SK-MEL-5 (cell line): ENCODE data around the gene PCNX3. TPM values are rescaled to one million over a fixed set of nuclear protein-coding genes. Genes with fewer than 3 reads are reported as not detected.

ENCODE experiments used
- DNase-seq: peaks from one replicate; pipeline ENCODE4 v3.0.0-alpha.2; 2016; ENCODE audit warnings: low read depth, low spot score
- in situ Hi-C: cut with HindIII; loops from 2 replicates; pipeline ENCODE4 v1.10.0; 2016; ENCODE audit warnings: low sequenced_read_pairs, high pct_unique_total_duplicates, low pct_unique_long_range_greater_than_20kb
- total RNA-seq: library from RNA; depleted of rRNA; stranded (reverse); fragments of >200 nt; shearing (Covaris generic); gene quantifications from 2 replicates; pipeline ENCODE4 v1.2.3, GENCODE V29; 2014

PCNX3 gene
- total RNA-seq, 1 experiment from 2014 or later: 11.3 TPM

- DNase-seq: no peak
- in situ Hi-C loops: no loop called here
Measured at GRCh38 chr11:65592858-65593517, 22.6 kb upstream of the PCNX3 start.

GRCh38 chr11:65593518-65594414 is 21.8 kb upstream of the PCNX3 start:
- in situ Hi-C loops: no loop called here
- DNase-seq: peak; percentile 39

- no peak for DNase-seq
- in situ Hi-C loops: no loop called here
Measured at GRCh38 chr11:65595131-65595530, 20.4 kb upstream of the PCNX3 start.

- in situ Hi-C loops: no loop called here
- DNase-seq: no peak
Measured at GRCh38 chr11:65595543-65596281, 19.9 kb upstream of the PCNX3 start, which contains the start of gene KCNK7. Gene KCNK7 (minus strand): TSS chr11:65595800. CDS start chr11:65595772, 28 bp downstream.

- no peak for DNase-seq
- in situ Hi-C loops: no loop called here
Measured at GRCh38 chr11:65596520-65596919, 19.1 kb upstream of the PCNX3 start.

- DNase-seq: no peak
- in situ Hi-C loops: no loop called here
Measured at GRCh38 chr11:65598258-65598699, 17.3 kb upstream of the PCNX3 start.

- no peak for DNase-seq
- in situ Hi-C loops: no loop called here
Measured at GRCh38 chr11:65599216-65599954, 16.2 kb upstream of the PCNX3 start.

- DNase-seq: no peak
Measured at GRCh38 chr11:65599955-65600246, 15.7 kb upstream of the PCNX3 start.

GRCh38 chr11:65604258-65604657 is 11.3 kb upstream of the PCNX3 start:
- in situ Hi-C loops: no loop called here
- DNase-seq: no peak

More at GRCh38 chr11:65599955-65600246, 15.7 kb upstream of the PCNX3 start:
- in situ Hi-C loops: no loop called here

GRCh38 chr11:65606876-65607613 is 8.5 kb upstream of the PCNX3 start:
- DNase-seq: peak; percentile 38
- in situ Hi-C loops: no loop called here

- in situ Hi-C loops: no loop called here
- no peak for DNase-seq
Measured at GRCh38 chr11:65607614-65608426, 7.8 kb upstream of the PCNX3 start.

- no peak for DNase-seq
- in situ Hi-C loops: no loop called here
Measured at GRCh38 chr11:65609229-65609628, 6.3 kb upstream of the PCNX3 start.

- no peak for DNase-seq
- in situ Hi-C loops: no loop called here
Measured at GRCh38 chr11:65609665-65610064, 5.9 kb upstream of the PCNX3 start.

- DNase-seq: no peak
- in situ Hi-C loops: no loop called here
Measured at GRCh38 chr11:65610404-65610803, 5.2 kb upstream of the PCNX3 start.

- in situ Hi-C loops: no loop called here
- DNase-seq: peak; percentile 25
Measured at GRCh38 chr11:65611028-65611757, 4.4 kb upstream of the PCNX3 start.
